HepG2 (cell line): Measurements from ENCODE around the gene ZNF500. TPM values are rescaled to one million over a fixed set of nuclear protein-coding genes. Genes with fewer than 3 reads are reported as not detected.

Source experiments
- ATAC-seq: fragments of 200-7000 bp; cut with Tn5 transposase; 3 replicates; pipeline ENCODE4 v1.9.1; 2020; ENCODE audit warnings: mild to moderate bottlenecking, moderate library complexity
- BruUV-seq: library from RNA; stranded (reverse); fragments of 400-500 nt; replicated peaks from 2 replicates; lab custom pipeline; 2021; lab: Mats Ljungman, UMichigan
- CTCF ChIA-PET: fragments of 300-600 bp; formaldehyde crosslinking; extraction: SDS; loops from one replicate; lab custom pipeline; 2021; ENCODE audit warnings: low total read pairs, inconsistent platforms, low intra/inter-chr PET ratio; lab: Yijun Ruan, JAX
- POLR2A ChIA-PET: fragments of 350-600 bp; sonication (Branson Sonifier 250); formaldehyde crosslinking; loops from one replicate; lab custom pipeline; 2020; ENCODE audit warnings: antibody characterized with exemption, inconsistent platforms; lab: Yijun Ruan, JAX
- DNase-seq: peaks from one replicate; pipeline ENCODE4 v3.0.0-alpha.2; 2015; ENCODE audit warnings: low spot score
- FAIRE-seq: peaks from 3 replicates; lab custom pipeline; 2011; peaks lifted over from hg19 to GRCh38; lab: Jason Lieb, UNC
- H2AFZ ChIP-seq: one replicate; pipeline ENCODE4 v1.6.1; 2011; ENCODE audit warnings: low read length, inconsistent platforms
- H3K27ac ChIP-seq: fragments of 300-600 bp; 3 replicates; pipeline ENCODE4 v1.8.0; 2011; ENCODE audit warnings: mixed run types, mild to moderate bottlenecking, mixed read lengths, low read length, inconsistent platforms; ENCODE audit not compliant: insufficient read depth; ENCODE audit errors: extremely low read length
- H3K27me3 ChIP-seq, 2 experiments: fragments of 200-600 bp in 1 of 2; 2 replicates in 1 of 2; 3 replicates in 1 of 2; pipeline versions ENCODE4 v1.6.0 to v1.8.0; 2011; ENCODE audit warnings: low read length in 2 of 2, mild to moderate bottlenecking in 2 of 2, moderate library complexity in 2 of 2, inconsistent platforms in 1 of 2; ENCODE audit not compliant: insufficient read depth in 2 of 2, control insufficient read depth in 1 of 2
- H3K36me3 ChIP-seq, 2 experiments: fragments of 200-600 bp in 1 of 2; replicated peaks in 1 of 2; 2 replicates in 1 of 2; 3 replicates in 1 of 2; pipeline versions ENCODE4 v1.5.1 to v1.8.0; 2011; ENCODE audit warnings: low read length in 2 of 2, inconsistent platforms in 1 of 2; ENCODE audit not compliant: insufficient read depth in 2 of 2, control insufficient read depth in 1 of 2
- H3K4me1 ChIP-seq: 2 replicates; pipeline ENCODE4 v1.5.1; 2012; ENCODE audit warnings: low read length, inconsistent platforms; ENCODE audit not compliant: insufficient read depth
- H3K4me2 ChIP-seq: 2 replicates; pipeline ENCODE4 v1.6.0; 2011; ENCODE audit warnings: low read depth, low read length, inconsistent platforms
- H3K4me3 ChIP-seq, 3 experiments: fragments of 200-600 bp in 1 of 3; sonication (generic), shearing (Covaris generic) in 1 of 3; replicated peaks in 1 of 3; 2 replicates each; pipeline ENCODE4 v1.5.1; 2011 to 2016; ENCODE audit warnings: low read length in 3 of 3, inconsistent platforms in 2 of 3, low read depth in 2 of 3, mild to moderate bottlenecking in 2 of 3, control low read depth in 1 of 3, mixed read lengths in 1 of 3; ENCODE audit not compliant: insufficient read depth in 1 of 3
- H3K79me2 ChIP-seq: one replicate; pipeline ENCODE4 v1.6.1; 2011; ENCODE audit warnings: low read length, inconsistent platforms; ENCODE audit not compliant: insufficient read depth
- H3K9ac ChIP-seq: 2 replicates; pipeline ENCODE4 v1.6.0; 2011; ENCODE audit warnings: mild to moderate bottlenecking, low read depth, low read length, inconsistent platforms; ENCODE audit not compliant: insufficient read depth
- H3K9me3 ChIP-seq: 2 replicates; pipeline ENCODE4 v1.5.1; 2012; ENCODE audit warnings: mild to moderate bottlenecking, low read length
- H4K20me1 ChIP-seq: 2 replicates; pipeline ENCODE4 v1.6.0; 2011; ENCODE audit warnings: inconsistent platforms, mild to moderate bottlenecking, low read length, moderate library complexity; ENCODE audit not compliant: insufficient read depth
- CREB1 ChIP-seq, 2 experiments: fragments of 450-650 bp in 1 of 2; IDR thresholded peaks; 2 replicates each; pipeline ENCODE4 v1.6.1; 2016 to 2017; ENCODE audit warnings: control low read depth in 1 of 2, mild to moderate bottlenecking in 1 of 2, missing compliant biosample characterization in 1 of 2, missing genetic modification characterization in 1 of 2
- FOSL2 ChIP-seq: sonication (generic); formaldehyde crosslinking; IDR thresholded peaks from 2 replicates; pipeline ENCODE4 v1.4.0; 2020; ENCODE audit warnings: missing genetic modification reagents
- THAP11 ChIP-seq: IDR thresholded peaks from 2 replicates; pipeline ENCODE4 v1.6.1; 2016; ENCODE audit warnings: missing biosample characterization, missing genetic modification reagents
- YEATS2 ChIP-seq: sonication (generic); formaldehyde crosslinking; IDR thresholded peaks from 2 replicates; pipeline ENCODE4 v1.4.0; 2020; ENCODE audit warnings: missing genetic modification reagents, borderline replicate concordance
- ZBTB21 ChIP-seq: sonication (generic); formaldehyde crosslinking; IDR thresholded peaks from 2 replicates; pipeline ENCODE4 v1.4.0; 2020; ENCODE audit warnings: missing genetic modification reagents
- WGBS: methylation state at CpG from one replicate; pipeline ENCODE4 v1.1.6; 2017; ENCODE audit warnings: low lambda C conversion rate; 5-methylcytosine and 5-hydroxymethylcytosine counted together
- in situ Hi-C: cut with HindIII; loops from 2 replicates; pipeline ENCODE4 v1.10.0; 2017; ENCODE audit warnings: low pct_unique_long_range_greater_than_20kb; ENCODE audit not compliant: extremely low pct_ligation_motif_present
- intact Hi-C: fragments of 100-400 bp; cut with micrococcal nuclease; formaldehyde crosslinking; loops from one replicate; pipeline ENCODE4 v1.10.0; 2022; ENCODE audit not compliant: unreplicated experiment
- polyA plus RNA-seq, 8 experiments: library from polyadenylated mRNA; depleted of rRNA in 3 of 8; stranded (reverse) in 7 of 8; unstranded in 1 of 8; fragments of >200 nt; fragmentation: Illumina TruSeq in 4 of 8; extraction: Trizol in 4 of 8; gene quantifications; 2 replicates each; pipeline versions ENCODE4 v1.2.1 to v1.2.3, GENCODE V29; 2011 to 2016; ENCODE audit warnings: low read depth in 4 of 8, missing spikeins in 1 of 8, mixed read lengths in 1 of 8; ENCODE audit not compliant: insufficient read depth in 1 of 8
- total RNA-seq, 5 experiments: library from RNA; depleted of rRNA; stranded (reverse); fragments of >200 nt; fragmentation: Illumina TruSeq; extraction: Trizol; gene quantifications; 2 replicates each; pipeline ENCODE4 v1.2.3, GENCODE V29; 2016; ENCODE audit warnings: low read depth in 1 of 5
- TF ChIP-seq, protein P1 (sequence below): IDR thresholded peaks from 2 replicates; pipeline ENCODE4 v1.6.1; 2016; ENCODE audit warnings: missing biosample characterization, missing genetic modification reagents, low read depth
- TF ChIP-seq, protein P2 (sequence below): sonication (generic); formaldehyde crosslinking; conservative IDR thresholded peaks from 2 replicates; pipeline ENCODE4 v1.5.0; 2020; ENCODE audit warnings: missing genetic modification reagents
- TF ChIP-seq, protein P3 (sequence below), 2 experiments: fragments of 450-650 bp in 1 of 2; sonication (generic) in 1 of 2; formaldehyde crosslinking in 1 of 2; IDR thresholded peaks; 2 replicates each; pipeline versions ENCODE4 v1.6.1 to v1.8.0; 2016 to 2022; ENCODE audit warnings: antibody characterized with exemption in 1 of 2, mild to moderate bottlenecking in 1 of 2, missing genetic modification reagents in 1 of 2

ZNF500 gene
- total and polyA plus RNA-seq, 2 of the 13 experiments (the other 11 are each of a cell fraction or from before 2014, with no cell fraction given): 6.1 to 12.2 TPM

DNA sequence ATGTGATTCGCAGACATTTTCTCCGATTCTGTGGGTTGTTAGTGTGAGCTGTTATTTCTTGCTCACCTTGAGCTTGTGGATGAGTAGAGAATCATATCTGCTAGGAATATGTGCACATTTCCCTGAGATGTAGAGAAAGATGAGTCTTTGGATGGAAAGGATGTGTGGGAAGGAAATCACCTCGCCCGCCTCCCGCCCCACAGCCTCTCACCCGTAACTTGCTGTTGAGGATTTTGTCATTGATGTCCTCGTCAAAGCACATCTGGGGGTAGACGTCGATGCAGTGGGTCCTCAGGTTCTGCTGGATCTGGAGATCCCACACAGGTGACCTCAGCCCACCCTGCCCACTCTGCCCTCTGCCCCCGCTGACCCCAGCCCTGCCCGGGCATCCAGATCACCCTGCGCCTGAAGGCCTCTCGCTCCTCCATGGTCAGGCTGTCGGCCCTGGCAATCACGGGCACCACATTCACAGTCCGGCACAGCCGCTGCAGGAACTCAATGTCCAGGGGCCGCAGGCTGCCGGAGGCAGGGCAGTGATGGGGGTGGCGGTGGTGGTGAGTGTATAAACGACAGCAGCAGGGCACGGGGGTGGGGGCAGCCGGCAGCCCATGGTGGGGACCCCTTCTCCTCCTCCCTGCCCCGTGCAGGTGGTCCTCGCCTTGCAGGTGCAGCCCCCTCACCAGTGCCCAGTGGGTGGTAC, 16.4 kb upstream of the ZNF500 start (continued):
- TF ChIP-seq, protein P1, sequence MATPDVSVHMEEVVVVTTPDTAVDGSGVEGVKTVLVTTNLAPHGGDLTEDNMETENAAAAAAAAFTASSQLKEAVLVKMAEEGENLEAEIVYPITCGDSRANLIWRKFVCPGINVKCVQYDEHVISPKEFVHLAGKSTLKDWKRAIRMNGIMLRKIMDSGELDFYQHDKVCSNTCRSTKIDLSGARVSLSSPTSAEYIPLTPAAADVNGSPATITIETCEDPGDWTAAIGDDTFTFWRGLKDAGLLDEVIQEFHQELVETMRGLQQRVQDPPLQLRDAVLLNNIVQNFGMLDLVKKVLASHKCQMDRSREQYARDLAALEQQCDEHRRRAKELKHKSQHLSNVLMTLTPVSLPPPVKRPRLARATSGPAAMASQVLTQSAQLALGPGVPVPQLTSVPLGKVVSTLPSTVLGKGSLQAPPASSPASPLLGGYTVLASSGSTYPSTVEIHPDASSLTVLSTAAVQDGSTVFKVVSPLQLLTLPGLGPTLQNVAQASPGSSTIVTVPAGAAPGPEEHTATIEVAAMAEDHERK: no peak
- TF ChIP-seq, protein P2, sequence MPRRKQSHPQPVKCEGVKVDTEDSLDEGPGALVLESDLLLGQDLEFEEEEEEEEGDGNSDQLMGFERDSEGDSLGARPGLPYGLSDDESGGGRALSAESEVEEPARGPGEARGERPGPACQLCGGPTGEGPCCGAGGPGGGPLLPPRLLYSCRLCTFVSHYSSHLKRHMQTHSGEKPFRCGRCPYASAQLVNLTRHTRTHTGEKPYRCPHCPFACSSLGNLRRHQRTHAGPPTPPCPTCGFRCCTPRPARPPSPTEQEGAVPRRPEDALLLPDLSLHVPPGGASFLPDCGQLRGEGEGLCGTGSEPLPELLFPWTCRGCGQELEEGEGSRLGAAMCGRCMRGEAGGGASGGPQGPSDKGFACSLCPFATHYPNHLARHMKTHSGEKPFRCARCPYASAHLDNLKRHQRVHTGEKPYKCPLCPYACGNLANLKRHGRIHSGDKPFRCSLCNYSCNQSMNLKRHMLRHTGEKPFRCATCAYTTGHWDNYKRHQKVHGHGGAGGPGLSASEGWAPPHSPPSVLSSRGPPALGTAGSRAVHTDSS (CRISPR knock-in tag): no peak

DNA sequence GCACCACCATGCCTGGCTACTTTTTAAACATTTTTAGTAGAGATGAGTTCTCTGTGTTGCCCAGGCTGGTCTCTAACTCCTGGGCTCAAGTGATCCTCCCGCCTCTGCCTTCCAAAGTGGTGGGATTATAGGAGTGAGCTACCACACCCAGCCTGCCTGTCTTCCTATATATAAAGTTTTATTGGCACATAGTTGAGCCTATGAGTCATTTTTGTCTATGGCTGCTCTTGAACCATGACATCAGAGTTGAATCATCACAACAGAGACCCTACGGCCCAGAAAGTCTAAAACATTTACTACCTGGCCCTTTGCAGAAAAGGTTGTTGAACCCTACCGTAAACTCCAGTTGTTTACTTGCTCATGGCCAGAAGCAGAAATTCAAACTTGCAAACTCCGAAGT, 13.3 kb upstream of the ZNF500 start:
- Histone ChIP-seq H3K4me2 (no peak overlapping the region), H3K79me2 (no peaks in the 10 kb centered on the region), H3K36me3 (no peaks in the 10 kb centered on the region), H4K20me1 (no peaks in the 10 kb centered on the region), H2AFZ (no peak overlapping the region), H3K27ac (no peak overlapping the region), H3K4me1 (peaks cover 61% of the 10 kb centered on the region), H3K9ac (no peak overlapping the region), H3K9me3 (no peaks in the 10 kb centered on the region), H3K27me3 (no peaks in the 10 kb centered on the region), H3K4me3 (no peak overlapping the region)
- ATAC-seq: no peak
- ChIA-PET POLR2A (interaction anchor here (1.3 kb wide), 1 partner anchor 11 kb away, joined by 5 read pairs; no protein-coding TSS in a partner anchor), CTCF (no interaction called here)
- no peak for DNase-seq
- BruUV-seq: no TSS peak
- no peak for FAIRE-seq
- WGBS: 7% methylated on average over 3 of the region's 4 CpGs
- intact Hi-C loops: no loop called here
- in situ Hi-C loops: no loop called here
- TF ChIP-seq, protein P3, sequence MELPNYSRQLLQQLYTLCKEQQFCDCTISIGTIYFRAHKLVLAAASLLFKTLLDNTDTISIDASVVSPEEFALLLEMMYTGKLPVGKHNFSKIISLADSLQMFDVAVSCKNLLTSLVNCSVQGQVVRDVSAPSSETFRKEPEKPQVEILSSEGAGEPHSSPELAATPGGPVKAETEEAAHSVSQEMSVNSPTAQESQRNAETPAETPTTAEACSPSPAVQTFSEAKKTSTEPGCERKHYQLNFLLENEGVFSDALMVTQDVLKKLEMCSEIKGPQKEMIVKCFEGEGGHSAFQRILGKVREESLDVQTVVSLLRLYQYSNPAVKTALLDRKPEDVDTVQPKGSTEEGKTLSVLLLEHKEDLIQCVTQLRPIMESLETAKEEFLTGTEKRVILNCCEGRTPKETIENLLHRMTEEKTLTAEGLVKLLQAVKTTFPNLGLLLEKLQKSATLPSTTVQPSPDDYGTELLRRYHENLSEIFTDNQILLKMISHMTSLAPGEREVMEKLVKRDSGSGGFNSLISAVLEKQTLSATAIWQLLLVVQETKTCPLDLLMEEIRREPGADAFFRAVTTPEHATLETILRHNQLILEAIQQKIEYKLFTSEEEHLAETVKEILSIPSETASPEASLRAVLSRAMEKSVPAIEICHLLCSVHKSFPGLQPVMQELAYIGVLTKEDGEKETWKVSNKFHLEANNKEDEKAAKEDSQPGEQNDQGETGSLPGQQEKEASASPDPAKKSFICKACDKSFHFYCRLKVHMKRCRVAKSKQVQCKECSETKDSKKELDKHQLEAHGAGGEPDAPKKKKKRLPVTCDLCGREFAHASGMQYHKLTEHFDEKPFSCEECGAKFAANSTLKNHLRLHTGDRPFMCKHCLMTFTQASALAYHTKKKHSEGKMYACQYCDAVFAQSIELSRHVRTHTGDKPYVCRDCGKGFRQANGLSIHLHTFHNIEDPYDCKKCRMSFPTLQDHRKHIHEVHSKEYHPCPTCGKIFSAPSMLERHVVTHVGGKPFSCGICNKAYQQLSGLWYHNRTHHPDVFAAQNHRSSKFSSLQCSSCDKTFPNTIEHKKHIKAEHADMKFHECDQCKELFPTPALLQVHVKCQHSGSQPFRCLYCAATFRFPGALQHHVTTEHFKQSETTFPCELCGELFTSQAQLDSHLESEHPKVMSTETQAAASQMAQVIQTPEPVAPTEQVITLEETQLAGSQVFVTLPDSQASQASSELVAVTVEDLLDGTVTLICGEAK (IDR thresholded peaks at IDR 0.05): peak; percentile 92
- TF ChIP-seq, protein P3 (CRISPR knock-in tag; IDR thresholded peaks at IDR 0.05): peak; percentile 98
- TF ChIP-seq THAP11 (CRISPR knock-in tag): 0 out of 2 replicates have a peak, but pooled peaks have one; percentile 18
- peak; percentile 76 for TF ChIP-seq ZBTB21 (CRISPR knock-in tag)
- TF ChIP-seq FOSL2: peak; percentile 63
- TF ChIP-seq CREB1 (IDR thresholded peaks at IDR 0.05): 0 out of 2 replicates have a peak, but pooled peaks have one; percentile 38
- TF ChIP-seq CREB1 (CRISPR knock-in tag; IDR thresholded peaks at IDR 0.05): 0 out of 2 replicates have a peak, but pooled peaks have one; percentile 37
- TF ChIP-seq YEATS2: no peak
